WTC11 (cell line): ENCODE measurements around the gene KCNC2. TPM values are rescaled to one million over a fixed set of nuclear protein-coding genes. Genes with fewer than 3 reads are reported as not detected.

Source experiments
- ATAC-seq: fragments of 200-7000 bp; cut with Tn5 transposase; 2 replicates; pipeline ENCODE4 v1.10.0; 2021; ENCODE audit warnings: mild to moderate bottlenecking, moderate library complexity
- CTCF ChIA-PET: fragments of 300-600 bp; sonication (Branson Sonifier 250); formaldehyde crosslinking; loops from one replicate; lab custom pipeline; 2021; ENCODE audit warnings: antibody characterized with exemption; lab: Charles Lee
- POLR2A ChIA-PET: fragments of 350-600 bp; sonication (Branson Sonifier 250); formaldehyde crosslinking; loops from one replicate; lab custom pipeline; 2021; ENCODE audit warnings: antibody characterized with exemption; lab: Charles Lee
- DNase-seq: peaks from one replicate; pipeline ENCODE4 v3.0.0; 2021; ENCODE audit warnings: low spot score
- H3K27ac Mint-ChIP-seq: 2 replicates; pipeline ENCODE4 v1.8.0; 2021; ENCODE audit warnings: mixed read lengths
- H3K27me3 Mint-ChIP-seq: 2 replicates; pipeline ENCODE4 v1.8.0; 2021; ENCODE audit warnings: low read depth, mild to moderate bottlenecking, moderate library complexity, mixed read lengths
- H3K36me3 Mint-ChIP-seq: 2 replicates; pipeline ENCODE4 v1.8.0; 2021; ENCODE audit warnings: mixed read lengths
- H3K4me1 Mint-ChIP-seq: 2 replicates; pipeline ENCODE4 v1.8.0; 2022; ENCODE audit warnings: mixed read lengths
- H3K4me3 Mint-ChIP-seq: 2 replicates; pipeline ENCODE4 v1.8.0; 2021; ENCODE audit warnings: mild to moderate bottlenecking, moderate library complexity, mixed read lengths
- H3K9me3 Mint-ChIP-seq: 2 replicates; pipeline ENCODE4 v1.8.0; 2021; ENCODE audit warnings: mixed read lengths
- AFF4 ChIP-seq: sonication (generic); formaldehyde crosslinking; IDR thresholded peaks from 2 replicates; pipeline ENCODE4 v1.8.1; 2023; ENCODE audit warnings: mild to moderate bottlenecking, missing genetic modification reagents, borderline replicate concordance
- ARID4B ChIP-seq: sonication (generic); formaldehyde crosslinking; IDR thresholded peaks from 2 replicates; pipeline ENCODE4 v1.8.0; 2023; ENCODE audit warnings: missing genetic modification reagents, mild to moderate bottlenecking, borderline replicate concordance
- ATF1 ChIP-seq: sonication (generic); formaldehyde crosslinking; IDR thresholded peaks from 2 replicates; pipeline ENCODE4 v1.8.1; 2023; ENCODE audit warnings: mild to moderate bottlenecking, moderate library complexity, missing genetic modification reagents
- ATF2 ChIP-seq: sonication (generic); formaldehyde crosslinking; IDR thresholded peaks from 2 replicates; pipeline ENCODE4 v1.8.1; 2022; ENCODE audit warnings: low read depth, missing genetic modification reagents, borderline replicate concordance
- CBFB ChIP-seq: sonication (generic); formaldehyde crosslinking; IDR thresholded peaks from 2 replicates; pipeline ENCODE4 v1.8.1; 2022; ENCODE audit warnings: mild to moderate bottlenecking, low read depth, missing genetic modification reagents
- E2F1 ChIP-seq: sonication (generic); formaldehyde crosslinking; IDR thresholded peaks from 2 replicates; pipeline ENCODE4 v1.8.0; 2022; ENCODE audit warnings: mild to moderate bottlenecking, missing genetic modification reagents
- E2F4 ChIP-seq: sonication (generic); formaldehyde crosslinking; IDR thresholded peaks from 2 replicates; pipeline ENCODE4 v1.8.1; 2022; ENCODE audit warnings: low read depth, mild to moderate bottlenecking, moderate library complexity, missing genetic modification reagents, borderline replicate concordance
- ESRRA ChIP-seq: sonication (generic); formaldehyde crosslinking; IDR thresholded peaks from 2 replicates; pipeline ENCODE4 v1.8.1; 2022; ENCODE audit warnings: mild to moderate bottlenecking, missing genetic modification reagents, borderline replicate concordance
- ETV6 ChIP-seq: sonication (generic); formaldehyde crosslinking; IDR thresholded peaks from 2 replicates; pipeline ENCODE4 v1.8.1; 2022; ENCODE audit warnings: mild to moderate bottlenecking, missing genetic modification reagents
- FOXK1 ChIP-seq: sonication (generic); formaldehyde crosslinking; IDR thresholded peaks from 2 replicates; pipeline ENCODE4 v1.8.0; 2022; ENCODE audit warnings: mild to moderate bottlenecking, moderate library complexity, missing genetic modification reagents
- GABPB1 ChIP-seq: sonication (generic); formaldehyde crosslinking; IDR thresholded peaks from 2 replicates; pipeline ENCODE4 v1.8.1; 2023; ENCODE audit warnings: mild to moderate bottlenecking, missing genetic modification reagents
- GTF2I ChIP-seq: fragments of 250-450 bp; sonication (Bioruptor Pico); conservative IDR thresholded peaks from 2 replicates; pipeline ENCODE4 v1.4.0; 2021; ENCODE audit warnings: mild to moderate bottlenecking
- MLX ChIP-seq: sonication (generic); formaldehyde crosslinking; IDR thresholded peaks from 2 replicates; pipeline ENCODE4 v1.8.1; 2023; ENCODE audit warnings: mild to moderate bottlenecking, missing genetic modification reagents, moderate library complexity
- NR2C2 ChIP-seq: sonication (generic); formaldehyde crosslinking; IDR thresholded peaks from 2 replicates; pipeline ENCODE4 v1.8.0; 2022; ENCODE audit warnings: mild to moderate bottlenecking, missing genetic modification reagents
- SP1 ChIP-seq: sonication (generic); formaldehyde crosslinking; conservative IDR thresholded peaks from 2 replicates; pipeline ENCODE4 v1.8.1; 2022; ENCODE audit warnings: missing genetic modification reagents
- TEAD1 ChIP-seq: sonication (generic); formaldehyde crosslinking; IDR thresholded peaks from 2 replicates; pipeline ENCODE4 v1.8.0; 2022; ENCODE audit warnings: mild to moderate bottlenecking, missing genetic modification reagents
- ZNF121 ChIP-seq: sonication (generic); formaldehyde crosslinking; IDR thresholded peaks from 2 replicates; pipeline ENCODE4 v1.8.0; 2023; ENCODE audit warnings: missing genetic modification reagents
- ZNF138 ChIP-seq: sonication (generic); formaldehyde crosslinking; conservative IDR thresholded peaks from 2 replicates; pipeline ENCODE4 v1.8.1; 2022; ENCODE audit warnings: mild to moderate bottlenecking, moderate library complexity, missing genetic modification reagents
- ZNF219 ChIP-seq: sonication (generic); formaldehyde crosslinking; IDR thresholded peaks from 2 replicates; pipeline ENCODE4 v1.8.0; 2023; ENCODE audit warnings: missing genetic modification reagents, mild to moderate bottlenecking, borderline replicate concordance
- ZNF263 ChIP-seq: sonication (generic); formaldehyde crosslinking; IDR thresholded peaks from 2 replicates; pipeline ENCODE4 v1.8.1; 2022; ENCODE audit warnings: low read depth, mild to moderate bottlenecking, moderate library complexity, missing genetic modification reagents
- ZNF396 ChIP-seq: fragments of 250-450 bp; sonication (Bioruptor Pico); IDR thresholded peaks from 2 replicates; pipeline ENCODE4 v1.8.0; 2021; ENCODE audit warnings: mild to moderate bottlenecking, moderate library complexity, borderline replicate concordance
- ZNF423 ChIP-seq: fragments of 250-450 bp; sonication (Bioruptor Pico); IDR thresholded peaks from 2 replicates; pipeline ENCODE4 v2.1.2; 2022; ENCODE audit warnings: mild to moderate bottlenecking, moderate library complexity
- total RNA-seq: library from RNA; stranded (reverse); gene quantifications from 3 replicates; pipeline ENCODE4 v1.2.3, GENCODE V29; 2021

KCNC2 gene
- total RNA-seq, 1 experiment from 2014 or later, result not detected

- no peaks in the 10 kb centered on the region for H3K36me3 Mint-ChIP-seq
- TF ChIP-seq MLX (CRISPR knock-in tag) (no peak), ZNF121 (CRISPR knock-in tag) (no peak), CBFB (CRISPR knock-in tag) (no peak), E2F4 (CRISPR knock-in tag) (no peak), FOXK1 (CRISPR knock-in tag) (no peak), SP1 (no peak), ATF1 (CRISPR knock-in tag) (no peak), ZNF138 (CRISPR knock-in tag) (no peak), ETV6 (CRISPR knock-in tag) (no peak), ZNF219 (CRISPR knock-in tag) (no peak), GABPB1 (no peak), ATF2 (no peak), GTF2I (CRISPR knock-in tag) (no peak), ZNF396 (CRISPR knock-in tag) (no peak), E2F1 (CRISPR knock-in tag) (no peak), ESRRA (CRISPR knock-in tag) (no peak)
- no peaks in the 10 kb centered on the region for H3K9me3 Mint-ChIP-seq
- POLR2A ChIA-PET, result no interaction called here
- CTCF ChIA-PET, result no interaction called here
- no peak overlapping the region for H3K4me3 Mint-ChIP-seq
- H3K4me1 Mint-ChIP-seq, result peaks cover 3% of the 10 kb centered on the region; the same call in 1 of the 2 replicates
- DNase-seq (no peak), ATAC-seq (no peak)
- no peak overlapping the region for H3K27ac Mint-ChIP-seq
- no peaks in the 10 kb centered on the region for H3K27me3 Mint-ChIP-seq
Measured at GRCh38 chr12:75130811-75131210, 78.8 kb downstream of the KCNC2 start.

- ChIA-PET CTCF (no interaction called here), POLR2A (no interaction called here)
- no peak for ATAC-seq
- Mint-ChIP-seq H3K4me3 (no peak overlapping the region), H3K36me3 (no peaks in the 10 kb centered on the region), H3K27me3 (no peaks in the 10 kb centered on the region), H3K9me3 (no peaks in the 10 kb centered on the region), H3K27ac (no peak overlapping the region), H3K4me1 (peaks cover 3% of the 10 kb centered on the region; the same call in 1 of the 2 replicates)
- no peak for DNase-seq
- no peak for TF ChIP-seq ARID4B (CRISPR knock-in tag)
- no peak for TF ChIP-seq AFF4 (CRISPR knock-in tag)
- TF ChIP-seq ZNF423 (CRISPR knock-in tag), result no peak
- TF ChIP-seq TEAD1 (CRISPR knock-in tag), result no peak
- no peak for TF ChIP-seq FOXK1 (CRISPR knock-in tag)
- TF ChIP-seq ZNF263 (CRISPR knock-in tag), result no peak
- no peak for TF ChIP-seq NR2C2 (CRISPR knock-in tag)
- TF ChIP-seq ESRRA (CRISPR knock-in tag), result no peak
Measured at GRCh38 chr12:75129275-75129674, 80.4 kb downstream of the KCNC2 start.
